Gastroesophageal sphincter (tissue), 3 donors: Measurements from ENCODE around the gene SCAF1.

Experiments used
- EP300 ChIP-seq: sonication (generic); formaldehyde crosslinking; IDR thresholded peaks from one replicate; pipeline ENCODE4 v1.6.1; 2017; ENCODE audit warnings: antibody characterized with exemption, mild to moderate bottlenecking
- POLR2A ChIP-seq, 2 donors: fragments of 450-650 bp; IDR thresholded peaks; one replicate each; pipeline ENCODE4 v1.6.1; 2017; ENCODE audit warnings: antibody characterized with exemption in 2 of 2, mild to moderate bottlenecking in 2 of 2, moderate library complexity in 1 of 2
- POLR2AphosphoS5 ChIP-seq: sonication (generic); formaldehyde crosslinking; IDR thresholded peaks from one replicate; pipeline ENCODE4 v1.6.1; 2017; ENCODE audit warnings: antibody characterized with exemption
- TF ChIP-seq, protein P1 (sequence below), 4 experiments: fragments of 200-600 bp in 2 of 4; fragments of 450-650 bp in 2 of 4; sonication (generic) in 1 of 4; IDR thresholded peaks; one replicate each; pipeline ENCODE4 v1.5.1; 2017 to 2019; ENCODE audit warnings: antibody characterized with exemption in 4 of 4, mild to moderate bottlenecking in 2 of 4, moderate library complexity in 2 of 4

DNA sequence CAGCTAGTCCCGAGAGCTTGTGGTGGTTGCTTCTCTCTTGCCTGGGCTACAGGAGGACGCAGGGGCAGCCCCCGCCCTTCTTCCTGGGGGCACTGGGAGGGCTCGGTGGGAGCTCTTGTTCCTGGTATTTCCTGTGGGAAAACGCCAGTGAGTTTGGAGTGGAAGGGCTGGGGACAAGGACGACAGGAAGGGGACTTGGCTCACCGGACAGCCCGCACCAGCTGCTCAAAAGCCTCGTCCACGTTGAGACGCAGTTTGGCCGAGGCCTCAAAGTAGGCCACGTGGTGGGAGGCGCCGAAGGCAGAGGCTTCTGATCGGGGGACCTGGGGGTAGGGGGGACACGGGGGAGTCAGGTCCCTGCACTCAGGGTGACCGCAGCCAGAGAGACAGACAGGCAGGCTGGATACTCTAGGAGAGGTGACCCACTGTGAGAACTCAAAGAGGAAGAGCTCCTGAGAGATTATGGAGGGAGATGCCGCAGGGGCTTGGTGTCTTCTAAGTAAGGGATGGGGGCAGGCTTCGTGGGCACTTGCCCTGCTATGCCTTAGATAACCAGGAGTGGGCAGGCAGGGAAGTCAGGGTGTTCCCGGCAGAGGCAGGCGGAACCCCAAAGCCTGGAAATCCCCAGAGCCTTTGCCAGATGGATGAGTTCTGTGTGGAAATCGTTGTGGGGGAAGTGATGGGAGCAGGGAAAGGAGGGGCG lies 6.3 kb upstream of the SCAF1 start:
- TF ChIP-seq, protein P1, sequence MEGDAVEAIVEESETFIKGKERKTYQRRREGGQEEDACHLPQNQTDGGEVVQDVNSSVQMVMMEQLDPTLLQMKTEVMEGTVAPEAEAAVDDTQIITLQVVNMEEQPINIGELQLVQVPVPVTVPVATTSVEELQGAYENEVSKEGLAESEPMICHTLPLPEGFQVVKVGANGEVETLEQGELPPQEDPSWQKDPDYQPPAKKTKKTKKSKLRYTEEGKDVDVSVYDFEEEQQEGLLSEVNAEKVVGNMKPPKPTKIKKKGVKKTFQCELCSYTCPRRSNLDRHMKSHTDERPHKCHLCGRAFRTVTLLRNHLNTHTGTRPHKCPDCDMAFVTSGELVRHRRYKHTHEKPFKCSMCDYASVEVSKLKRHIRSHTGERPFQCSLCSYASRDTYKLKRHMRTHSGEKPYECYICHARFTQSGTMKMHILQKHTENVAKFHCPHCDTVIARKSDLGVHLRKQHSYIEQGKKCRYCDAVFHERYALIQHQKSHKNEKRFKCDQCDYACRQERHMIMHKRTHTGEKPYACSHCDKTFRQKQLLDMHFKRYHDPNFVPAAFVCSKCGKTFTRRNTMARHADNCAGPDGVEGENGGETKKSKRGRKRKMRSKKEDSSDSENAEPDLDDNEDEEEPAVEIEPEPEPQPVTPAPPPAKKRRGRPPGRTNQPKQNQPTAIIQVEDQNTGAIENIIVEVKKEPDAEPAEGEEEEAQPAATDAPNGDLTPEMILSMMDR (IDR thresholded peaks at IDR 0.05), result no peak
- no peak for TF ChIP-seq POLR2AphosphoS5
- TF ChIP-seq POLR2A (IDR thresholded peaks at IDR 0.05), result no peak
- no peak for TF ChIP-seq EP300
